ENCODE data around the gene CPXM2.

Gene CPXM2

DNA sequence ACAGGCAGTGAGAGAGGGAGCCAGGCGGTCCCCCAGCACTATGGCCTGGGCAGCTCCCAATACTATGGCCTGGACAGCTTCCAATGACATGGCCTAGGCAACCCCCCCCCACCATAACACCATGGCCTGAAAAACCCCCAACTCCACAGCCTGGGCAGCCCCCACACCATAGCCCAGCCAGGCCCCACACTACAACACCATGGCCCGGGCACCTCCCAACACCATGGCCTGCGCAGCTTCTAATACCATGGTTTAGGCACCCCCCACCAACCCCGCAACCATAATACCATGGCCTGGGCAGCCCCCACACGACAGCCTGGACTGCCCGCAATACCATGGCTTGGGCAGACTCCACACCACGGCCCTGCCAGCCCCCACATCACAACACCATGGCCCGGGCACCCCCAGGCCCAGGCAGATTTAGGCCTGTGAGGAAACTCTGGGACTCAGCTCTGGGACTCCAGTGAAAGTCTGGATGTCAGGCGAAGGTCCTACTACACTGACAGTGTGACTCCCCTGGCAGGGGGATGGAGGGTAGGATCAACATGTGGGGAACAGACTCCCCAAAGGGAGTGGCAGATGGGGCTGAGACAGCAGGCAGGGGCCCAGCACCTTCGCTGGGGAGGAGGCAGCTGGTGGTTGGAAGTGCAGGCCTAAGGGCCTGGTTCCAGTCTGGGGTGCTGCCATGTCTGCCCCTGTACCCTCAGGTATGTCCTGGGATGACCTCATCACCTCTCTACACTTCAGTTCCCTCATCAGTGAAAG is 8.7 kb downstream of the CPXM2 start:
- Histone ChIP-seq H3K27ac (replicated peaks) (no peak overlapping the region), H3K27me3 (ENCODE audit: insufficient read depth, poor library complexity, severe bottlenecking) (no peaks in the 10 kb centered on the region), H3K4me3 (replicated peaks; ENCODE audit: insufficient read depth, low read length) (no peak overlapping the region)
- no peak for DNase-seq (ENCODE audit: low read depth in 1 of 2, low spot score in 1 of 2)
- TF ChIP-seq GABPA (IDR thresholded peaks at IDR 0.05; ENCODE audit: low read depth) (no peak), POLR2AphosphoS5 (IDR thresholded peaks at IDR 0.05; ENCODE audit: low read depth) (no peak), SPI1 (IDR thresholded peaks at IDR 0.05; ENCODE audit: borderline replicate concordance, low read depth) (no peak)
- TF ChIP-seq, protein P1, sequence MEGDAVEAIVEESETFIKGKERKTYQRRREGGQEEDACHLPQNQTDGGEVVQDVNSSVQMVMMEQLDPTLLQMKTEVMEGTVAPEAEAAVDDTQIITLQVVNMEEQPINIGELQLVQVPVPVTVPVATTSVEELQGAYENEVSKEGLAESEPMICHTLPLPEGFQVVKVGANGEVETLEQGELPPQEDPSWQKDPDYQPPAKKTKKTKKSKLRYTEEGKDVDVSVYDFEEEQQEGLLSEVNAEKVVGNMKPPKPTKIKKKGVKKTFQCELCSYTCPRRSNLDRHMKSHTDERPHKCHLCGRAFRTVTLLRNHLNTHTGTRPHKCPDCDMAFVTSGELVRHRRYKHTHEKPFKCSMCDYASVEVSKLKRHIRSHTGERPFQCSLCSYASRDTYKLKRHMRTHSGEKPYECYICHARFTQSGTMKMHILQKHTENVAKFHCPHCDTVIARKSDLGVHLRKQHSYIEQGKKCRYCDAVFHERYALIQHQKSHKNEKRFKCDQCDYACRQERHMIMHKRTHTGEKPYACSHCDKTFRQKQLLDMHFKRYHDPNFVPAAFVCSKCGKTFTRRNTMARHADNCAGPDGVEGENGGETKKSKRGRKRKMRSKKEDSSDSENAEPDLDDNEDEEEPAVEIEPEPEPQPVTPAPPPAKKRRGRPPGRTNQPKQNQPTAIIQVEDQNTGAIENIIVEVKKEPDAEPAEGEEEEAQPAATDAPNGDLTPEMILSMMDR (IDR thresholded peaks at IDR 0.05; ENCODE audit: insufficient read depth, low read length) = no peak
- TF ChIP-seq, protein P2, sequence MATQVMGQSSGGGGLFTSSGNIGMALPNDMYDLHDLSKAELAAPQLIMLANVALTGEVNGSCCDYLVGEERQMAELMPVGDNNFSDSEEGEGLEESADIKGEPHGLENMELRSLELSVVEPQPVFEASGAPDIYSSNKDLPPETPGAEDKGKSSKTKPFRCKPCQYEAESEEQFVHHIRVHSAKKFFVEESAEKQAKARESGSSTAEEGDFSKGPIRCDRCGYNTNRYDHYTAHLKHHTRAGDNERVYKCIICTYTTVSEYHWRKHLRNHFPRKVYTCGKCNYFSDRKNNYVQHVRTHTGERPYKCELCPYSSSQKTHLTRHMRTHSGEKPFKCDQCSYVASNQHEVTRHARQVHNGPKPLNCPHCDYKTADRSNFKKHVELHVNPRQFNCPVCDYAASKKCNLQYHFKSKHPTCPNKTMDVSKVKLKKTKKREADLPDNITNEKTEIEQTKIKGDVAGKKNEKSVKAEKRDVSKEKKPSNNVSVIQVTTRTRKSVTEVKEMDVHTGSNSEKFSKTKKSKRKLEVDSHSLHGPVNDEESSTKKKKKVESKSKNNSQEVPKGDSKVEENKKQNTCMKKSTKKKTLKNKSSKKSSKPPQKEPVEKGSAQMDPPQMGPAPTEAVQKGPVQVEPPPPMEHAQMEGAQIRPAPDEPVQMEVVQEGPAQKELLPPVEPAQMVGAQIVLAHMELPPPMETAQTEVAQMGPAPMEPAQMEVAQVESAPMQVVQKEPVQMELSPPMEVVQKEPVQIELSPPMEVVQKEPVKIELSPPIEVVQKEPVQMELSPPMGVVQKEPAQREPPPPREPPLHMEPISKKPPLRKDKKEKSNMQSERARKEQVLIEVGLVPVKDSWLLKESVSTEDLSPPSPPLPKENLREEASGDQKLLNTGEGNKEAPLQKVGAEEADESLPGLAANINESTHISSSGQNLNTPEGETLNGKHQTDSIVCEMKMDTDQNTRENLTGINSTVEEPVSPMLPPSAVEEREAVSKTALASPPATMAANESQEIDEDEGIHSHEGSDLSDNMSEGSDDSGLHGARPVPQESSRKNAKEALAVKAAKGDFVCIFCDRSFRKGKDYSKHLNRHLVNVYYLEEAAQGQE (IDR thresholded peaks at IDR 0.05; ENCODE audit: insufficient replicate concordance, low read depth) = no peak

DNA sequence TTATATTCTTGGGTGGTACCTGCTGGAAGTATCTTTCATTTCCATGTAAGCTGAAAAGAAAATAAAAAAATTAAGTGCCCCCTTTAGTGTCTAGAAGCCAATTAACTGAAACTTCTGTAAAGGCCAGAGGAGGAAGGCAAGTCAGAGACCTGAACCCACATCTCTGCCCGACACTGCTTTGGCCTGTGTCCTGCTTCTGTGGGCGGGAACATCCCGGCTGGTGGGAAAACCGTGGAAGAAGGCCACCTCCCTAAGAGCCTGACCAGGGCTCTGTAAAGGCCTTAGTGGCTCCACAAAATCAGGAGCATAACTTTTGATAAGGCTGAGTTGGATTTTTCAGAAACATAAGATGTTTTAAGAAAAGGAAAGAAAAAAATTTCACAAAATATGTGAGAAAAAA is 9.4 kb downstream of the CPXM2 start:
- Histone ChIP-seq H3K27ac (replicated peaks) (no peak overlapping the region), H3K27me3 (ENCODE audit: insufficient read depth, poor library complexity, severe bottlenecking) (no peaks in the 10 kb centered on the region), H3K4me3 (replicated peaks; ENCODE audit: insufficient read depth, low read length) (no peak overlapping the region)
- TF ChIP-seq, protein P1 (IDR thresholded peaks at IDR 0.05; ENCODE audit: insufficient read depth, low read length) = no peak
- TF ChIP-seq, protein P2 (IDR thresholded peaks at IDR 0.05; ENCODE audit: insufficient replicate concordance, low read depth) = no peak
- no peak for TF ChIP-seq SPI1 (IDR thresholded peaks at IDR 0.05; ENCODE audit: borderline replicate concordance, low read depth)
- TF ChIP-seq POLR2AphosphoS5 (IDR thresholded peaks at IDR 0.05; ENCODE audit: low read depth) = no peak
- no peak for TF ChIP-seq GABPA (IDR thresholded peaks at IDR 0.05; ENCODE audit: low read depth)
- no peak for DNase-seq (ENCODE audit: low read depth in 1 of 2, low spot score in 1 of 2)

DNA sequence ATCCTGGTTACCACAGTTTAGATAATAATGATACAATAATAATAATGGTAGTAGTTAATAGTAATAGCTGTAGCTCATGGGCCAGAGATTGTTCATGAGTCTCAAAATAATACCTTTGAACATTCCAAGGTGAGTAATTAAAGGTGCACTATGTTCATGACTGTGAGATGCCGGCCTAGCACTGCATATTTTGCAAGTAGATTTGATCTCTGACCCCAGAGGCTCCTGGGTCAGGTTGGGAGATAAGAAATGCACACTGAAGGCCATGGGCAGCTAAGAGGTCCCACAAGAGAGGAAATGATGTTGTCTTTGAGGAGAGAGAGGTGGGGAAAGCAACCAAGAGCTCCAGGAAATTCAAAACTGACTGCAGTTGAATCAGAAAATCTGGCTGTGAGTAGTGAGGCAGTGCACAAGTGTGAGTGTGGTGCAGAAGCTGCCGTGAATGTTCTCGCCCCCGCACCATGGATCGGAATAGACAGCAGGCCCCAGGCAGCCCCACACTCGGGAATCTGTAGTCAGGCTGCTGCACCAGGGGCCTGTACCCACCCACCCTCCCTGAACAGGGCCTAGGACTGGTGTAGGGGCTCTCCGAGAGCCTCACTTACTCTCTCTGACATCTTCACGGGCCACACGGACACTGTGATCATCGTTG is 11.9 kb downstream of the CPXM2 start:
- no peak overlapping the region for H3K4me3 ChIP-seq (replicated peaks; ENCODE audit: insufficient read depth, low read length)
- TF ChIP-seq GABPA (IDR thresholded peaks at IDR 0.05; ENCODE audit: low read depth) = no peak
- TF ChIP-seq, protein P1 (IDR thresholded peaks at IDR 0.05; ENCODE audit: insufficient read depth, low read length) = no peak
- TF ChIP-seq, protein P2 (IDR thresholded peaks at IDR 0.05; ENCODE audit: insufficient replicate concordance, low read depth) = no peak
- TF ChIP-seq SPI1 (IDR thresholded peaks at IDR 0.05; ENCODE audit: borderline replicate concordance, low read depth) = no peak
- no peak for TF ChIP-seq POLR2AphosphoS5 (IDR thresholded peaks at IDR 0.05; ENCODE audit: low read depth)
- no peak for DNase-seq (ENCODE audit: low read depth in 1 of 2, low spot score in 1 of 2)
- no peaks in the 10 kb centered on the region for H3K27me3 ChIP-seq (ENCODE audit: insufficient read depth, poor library complexity, severe bottlenecking)
- H3K27ac ChIP-seq (replicated peaks) = no peak overlapping the region
